GM21423 (cell line): Measurements from ENCODE around the gene MYH8.

Experiments used
- ATAC-seq: cut with Tn5 transposase; IDR thresholded peaks from one replicate; pipeline ENCODE4 v1.9.1; 2021; ENCODE audit warnings: mild to moderate bottlenecking, moderate library complexity; ENCODE audit not compliant: unreplicated experiment

Gene MYH8

DNA sequence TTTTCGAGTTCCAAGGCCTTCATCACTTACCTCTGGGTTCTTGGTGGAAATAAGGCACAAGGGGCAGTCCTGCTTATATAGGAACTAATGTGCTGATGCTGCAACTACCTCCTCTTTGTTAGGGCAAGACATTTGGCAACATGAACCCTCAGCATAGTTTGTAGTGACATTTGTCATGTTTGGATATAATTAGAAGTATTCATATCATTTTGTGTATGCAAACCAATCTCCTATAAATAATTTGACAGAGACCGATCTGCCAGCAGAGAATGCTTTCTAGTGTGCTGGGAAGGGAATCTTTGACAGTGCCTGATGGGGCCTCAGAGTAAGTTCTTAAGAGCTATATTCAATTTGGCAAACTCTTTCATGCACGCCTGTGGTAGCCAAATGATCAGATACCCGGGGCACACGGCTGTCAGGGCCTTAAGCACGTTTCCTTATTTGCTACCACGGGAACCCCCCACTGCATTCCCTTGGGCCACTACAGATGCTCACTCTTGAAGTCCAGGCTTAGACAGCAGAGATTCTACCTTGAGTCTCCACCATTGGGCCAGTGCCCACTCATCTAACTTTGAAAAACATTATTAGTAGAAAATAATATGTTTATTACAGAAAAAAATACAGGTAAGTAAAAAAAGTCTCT, at the start of gene MYH8:
Gene MYH8, minus strand, starts transcription at position 51 of the 643 bp plus-strand sequence. CDS start 1,723 bp downstream, outside the sequence.
- no peak for ATAC-seq

GRCh38 chr17:10469459-10469858, 47.7 kb upstream of the MYH8 start, which contains the start of gene MYH4:
Gene MYH4 (minus strand): TSS chr17:10469559. CDS start chr17:10466745, 2,814 bp downstream.
- no peak for ATAC-seq

DNA sequence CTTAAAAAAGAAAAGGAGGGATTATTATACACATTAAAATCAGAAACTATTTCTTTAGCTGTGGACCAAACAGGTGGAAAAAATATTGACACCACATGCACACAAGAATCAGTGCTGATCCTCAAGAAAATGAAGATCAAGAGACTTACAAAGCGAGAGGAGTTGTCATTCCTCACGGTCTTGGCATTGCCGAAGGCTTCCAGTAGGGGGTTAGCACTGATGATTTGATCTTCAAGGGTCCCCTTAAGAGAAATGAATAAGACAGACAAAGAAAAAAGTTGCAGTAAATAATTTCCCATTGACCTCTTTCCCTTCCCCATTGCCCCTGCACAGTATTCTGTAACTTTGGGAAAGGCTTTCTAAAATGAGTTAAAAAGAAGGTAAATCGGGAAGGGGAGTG, 41.7 kb upstream of the MYH8 start:
- no peak for ATAC-seq

DNA sequence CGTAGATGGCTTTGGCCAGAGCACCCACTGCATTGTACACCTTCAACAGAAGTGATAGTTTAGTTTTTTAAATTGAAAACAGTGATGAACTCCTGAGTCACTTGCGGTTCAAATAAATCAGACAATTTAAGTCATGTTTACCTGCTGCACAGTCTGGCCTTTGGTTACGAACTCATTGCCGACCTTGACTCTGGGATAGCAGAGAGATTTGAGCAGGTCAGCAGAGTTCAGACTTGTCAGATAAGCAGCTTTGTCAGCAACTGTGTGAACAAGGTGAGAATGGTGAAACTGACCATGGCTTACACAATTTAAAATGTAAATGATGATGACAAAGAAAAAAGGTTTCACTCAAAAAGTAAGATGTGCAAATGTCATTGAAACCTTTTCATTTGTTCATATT, 38.3 kb upstream of the MYH8 start:
- no peak for ATAC-seq

DNA sequence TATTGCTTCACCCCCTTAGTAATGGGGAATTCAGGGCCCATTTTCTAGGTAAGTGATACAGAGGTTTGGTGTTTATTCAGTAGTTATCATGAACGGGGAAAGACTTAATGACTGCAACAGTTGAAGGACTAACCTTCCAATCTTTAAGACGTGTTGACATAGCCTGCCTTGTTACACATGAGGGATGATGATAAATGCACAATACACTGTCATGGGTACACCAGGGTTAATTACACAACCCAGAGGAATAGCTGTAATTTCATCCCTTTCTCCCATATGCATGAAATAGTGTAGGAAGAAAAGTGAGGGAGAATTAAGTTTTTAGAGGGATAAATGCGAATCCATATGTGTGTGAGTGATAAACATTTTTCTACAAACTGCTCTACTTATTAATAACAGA, 37.0 kb upstream of the MYH8 start:
- no peak for ATAC-seq

DNA sequence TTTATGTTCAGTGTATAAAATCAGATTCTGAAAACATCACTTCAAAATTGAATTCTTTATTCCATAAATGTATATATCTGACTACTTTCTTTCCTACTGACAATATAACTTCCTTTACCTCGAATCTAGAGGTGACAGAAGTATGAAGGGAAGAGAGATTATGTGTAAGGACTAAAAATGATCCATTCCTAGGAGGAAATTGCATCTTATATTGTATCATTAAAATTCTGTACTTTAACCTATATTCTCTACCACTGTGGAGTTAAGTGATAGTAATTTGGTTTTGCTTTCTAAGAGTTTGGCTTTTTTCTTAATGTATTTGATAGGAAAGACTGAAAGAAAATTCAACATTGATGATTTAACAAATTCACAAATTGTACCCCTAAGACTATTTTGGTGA, 36.2 kb upstream of the MYH8 start:
- no peak for ATAC-seq

GRCh38 chr17:10447026-10447931, 25.5 kb upstream of the MYH8 start:
- no peak for ATAC-seq

DNA sequence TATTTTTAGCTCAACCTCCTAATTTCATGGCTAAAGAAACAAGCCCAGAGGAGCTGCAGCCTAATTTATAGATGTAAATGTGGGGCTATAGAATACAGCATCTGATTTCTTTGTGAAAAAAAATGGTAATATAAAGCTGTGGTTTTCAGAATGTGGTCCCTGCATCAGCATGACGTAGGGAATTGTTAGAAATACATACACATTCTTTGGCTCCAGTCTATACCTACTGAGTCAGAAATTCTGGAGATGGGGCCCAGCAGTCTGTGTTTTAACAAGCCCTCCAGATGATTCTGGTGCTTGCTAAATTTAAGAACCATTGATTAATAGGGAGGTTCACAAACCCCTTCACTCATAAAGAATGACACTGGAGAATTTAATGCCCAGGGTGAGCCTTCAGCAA, 18.1 kb upstream of the MYH8 start:
- no peak for ATAC-seq

GRCh38 chr17:10435096-10435495, 13.3 kb upstream of the MYH8 start:
- no peak for ATAC-seq

DNA sequence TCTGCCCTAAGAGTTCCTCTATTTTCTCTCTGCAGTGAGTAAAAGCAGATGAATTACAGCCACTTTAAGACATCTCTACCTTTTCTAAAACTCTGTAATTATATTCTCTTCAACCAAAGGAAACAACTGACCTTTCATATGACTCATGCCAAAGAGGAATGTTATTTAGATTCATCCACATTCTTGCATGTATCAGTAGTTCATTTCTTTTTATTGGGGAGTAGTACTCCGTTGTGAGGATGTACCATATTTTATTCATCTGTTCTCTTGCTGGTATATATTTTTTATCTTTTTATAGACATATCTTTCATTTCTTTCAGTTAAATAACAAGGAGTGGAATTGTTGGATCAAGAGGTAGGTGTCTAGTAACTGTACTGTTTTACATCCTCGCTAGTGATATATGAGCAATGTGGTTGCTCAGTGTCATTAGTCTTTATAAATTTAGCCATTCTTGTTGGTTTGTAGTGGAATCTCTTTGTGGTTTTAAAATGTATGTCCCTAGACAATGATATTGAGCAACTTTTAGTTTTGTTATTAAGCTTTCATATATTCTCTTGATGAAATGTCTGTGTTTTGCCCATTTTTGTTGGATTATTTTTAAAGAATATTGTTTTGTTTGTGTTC, 7.8 kb upstream of the MYH8 start:
- ATAC-seq: no peak

- no peak for ATAC-seq
Observed at GRCh38 chr17:10428781-10429180, 7.0 kb upstream of the MYH8 start.

- no peak for ATAC-seq
Observed at GRCh38 chr17:10421211-10421610, 539 bp downstream of the MYH8 start.

- ATAC-seq: no peak
Observed at GRCh38 chr17:10420811-10421210, 939 bp downstream of the MYH8 start.

- no peak for ATAC-seq
Observed at GRCh38 chr17:10417431-10417830, 4.3 kb downstream of the MYH8 start.

DNA sequence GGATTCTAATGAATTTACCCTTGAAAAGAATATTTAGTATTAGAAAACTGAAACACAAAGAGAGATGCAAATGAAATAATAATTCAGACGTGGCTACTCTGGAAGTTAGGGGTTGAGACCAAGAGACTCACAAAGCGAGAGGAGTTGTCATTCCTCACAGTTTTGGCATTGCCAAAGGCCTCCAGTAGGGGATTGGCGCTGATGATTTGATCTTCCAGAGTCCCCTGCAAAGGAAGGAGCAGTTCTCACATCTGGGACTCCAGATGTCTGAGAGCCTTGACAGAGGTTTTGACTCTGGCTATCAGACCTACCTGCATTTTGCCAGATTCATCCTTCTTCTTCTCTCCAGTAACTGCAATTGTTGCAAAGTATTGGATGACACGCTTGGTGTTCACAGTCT, 6.6 kb downstream of the MYH8 start:
- no peak for ATAC-seq

- no peak for ATAC-seq
Observed at GRCh38 chr17:10403589-10403988, 18.2 kb downstream of the MYH8 start.

GRCh38 chr17:10398352-10398751, 23.4 kb downstream of the MYH8 start:
- no peak for ATAC-seq

GRCh38 chr17:10396524-10397163, 25.1 kb downstream of the MYH8 start:
- no peak for ATAC-seq

DNA sequence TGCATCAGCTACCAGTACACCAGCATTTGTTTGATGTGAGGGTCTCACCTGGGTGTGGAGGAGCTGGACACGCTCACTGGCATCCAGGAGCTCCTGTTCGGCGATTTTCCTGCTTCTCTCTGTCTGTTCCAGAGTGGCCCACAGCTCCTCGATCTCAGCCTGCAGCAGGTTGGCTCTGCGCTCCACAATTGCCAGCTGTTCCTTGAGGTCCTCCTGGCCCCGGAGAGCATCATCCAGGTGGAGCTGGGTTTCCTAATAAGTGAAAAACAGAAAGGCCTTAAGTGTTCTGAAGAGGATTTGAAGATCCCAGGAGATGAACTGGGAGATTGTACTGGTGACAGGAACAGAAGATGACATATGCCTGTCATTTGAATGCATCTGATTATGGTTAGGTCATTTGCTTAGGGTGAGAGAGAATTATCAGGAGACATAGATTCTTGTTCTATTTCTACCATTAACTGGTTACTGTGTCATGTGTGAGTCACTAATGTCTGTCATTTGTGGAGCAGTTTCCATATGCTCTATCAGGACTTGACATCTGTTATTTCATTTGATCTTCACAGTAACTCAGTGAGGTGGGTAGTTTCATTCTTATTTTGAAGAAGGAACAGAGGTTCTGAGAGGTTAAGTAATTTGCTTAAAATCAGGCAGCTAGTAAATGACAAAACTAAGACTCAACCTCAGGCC, 27.4 kb downstream of the MYH8 start:
- no peak for ATAC-seq

GRCh38 chr17:10392880-10393279, 28.9 kb downstream of the MYH8 start:
- no peak for ATAC-seq

GRCh38 chr17:10385871-10386270, 35.9 kb downstream of the MYH8 start:
- no peak for ATAC-seq
